SHP77 (cell line): ENCODE results near the gene BYSL.

Experiments
- DNase-seq, 2 experiments: peaks; one replicate each; lab custom pipeline; 2025; lab: John Stamatoyannopoulos, UW

BYSL gene

GRCh38 chr6:41914869-41915530, 6.3 kb upstream of the BYSL start:
- no peak for DNase-seq

- no peak for DNase-seq
Measured at GRCh38 chr6:41917528-41917927, 3.8 kb upstream of the BYSL start.

GRCh38 chr6:41921712-41921998, 356 bp downstream of the BYSL start:
- no peak for DNase-seq

GRCh38 chr6:41922154-41922553, 855 bp downstream of the BYSL start:
- DNase-seq: no peak

- no peak for DNase-seq
Measured at GRCh38 chr6:41927253-41927652, 6.0 kb downstream of the BYSL start.

- DNase-seq: no peak
Measured at GRCh38 chr6:41929924-41930323, 8.6 kb downstream of the BYSL start.

GRCh38 chr6:41931792-41932191, 10.5 kb downstream of the BYSL start:
- DNase-seq: no peak

GRCh38 chr6:41932378-41932777, 11.1 kb downstream of the BYSL start:
- no peak for DNase-seq

GRCh38 chr6:41934278-41935192, 13.2 kb downstream of the BYSL start:
- DNase-seq: no peak

GRCh38 chr6:41935193-41935574, 13.9 kb downstream of the BYSL start:
- no peak for DNase-seq

GRCh38 chr6:41935685-41936072, 14.4 kb downstream of the BYSL start:
- DNase-seq: no peak

- DNase-seq: peak; percentile 64 to 66
Measured at GRCh38 chr6:41936073-41936837, 15.0 kb downstream of the BYSL start.

GRCh38 chr6:41937472-41937860, 16.2 kb downstream of the BYSL start:
- no peak for DNase-seq

- no peak for DNase-seq
Measured at GRCh38 chr6:41937861-41938574, 16.7 kb downstream of the BYSL start.

- DNase-seq: no peak
Measured at GRCh38 chr6:41938590-41939175, 17.4 kb downstream of the BYSL start.

- no peak for DNase-seq
Measured at GRCh38 chr6:41939176-41939847, 18.0 kb downstream of the BYSL start.

- no peak for DNase-seq
Measured at GRCh38 chr6:41939848-41940758, 18.8 kb downstream of the BYSL start.

GRCh38 chr6:41940759-41941279, 19.5 kb downstream of the BYSL start:
- peak in 1 of 2 experiments; percentile 12 for DNase-seq

GRCh38 chr6:41941280-41942066, 20.2 kb downstream of the BYSL start, which contains the start of gene CCND3:
CCND3 (minus strand) TSS chr6:41941808; CDS start chr6:41941649, 159 bp downstream.
- peak; percentile 83 to 88 for DNase-seq
